Activated CD4-positive, alpha-beta T cell treated with anti-CD3 and anti-CD28 coated beads, Interleukin-2, amount 50 U/mL, for 24 hours (primary cell): ENCODE data around the gene MCC.

Source experiments
- DNase-seq, 2 donors: peaks; one replicate each; pipeline ENCODE4 v3.0.0-alpha.2; 2020; ENCODE audit warnings: low read depth in 1 of 2, low spot score in 1 of 2

The MCC gene

DNA sequence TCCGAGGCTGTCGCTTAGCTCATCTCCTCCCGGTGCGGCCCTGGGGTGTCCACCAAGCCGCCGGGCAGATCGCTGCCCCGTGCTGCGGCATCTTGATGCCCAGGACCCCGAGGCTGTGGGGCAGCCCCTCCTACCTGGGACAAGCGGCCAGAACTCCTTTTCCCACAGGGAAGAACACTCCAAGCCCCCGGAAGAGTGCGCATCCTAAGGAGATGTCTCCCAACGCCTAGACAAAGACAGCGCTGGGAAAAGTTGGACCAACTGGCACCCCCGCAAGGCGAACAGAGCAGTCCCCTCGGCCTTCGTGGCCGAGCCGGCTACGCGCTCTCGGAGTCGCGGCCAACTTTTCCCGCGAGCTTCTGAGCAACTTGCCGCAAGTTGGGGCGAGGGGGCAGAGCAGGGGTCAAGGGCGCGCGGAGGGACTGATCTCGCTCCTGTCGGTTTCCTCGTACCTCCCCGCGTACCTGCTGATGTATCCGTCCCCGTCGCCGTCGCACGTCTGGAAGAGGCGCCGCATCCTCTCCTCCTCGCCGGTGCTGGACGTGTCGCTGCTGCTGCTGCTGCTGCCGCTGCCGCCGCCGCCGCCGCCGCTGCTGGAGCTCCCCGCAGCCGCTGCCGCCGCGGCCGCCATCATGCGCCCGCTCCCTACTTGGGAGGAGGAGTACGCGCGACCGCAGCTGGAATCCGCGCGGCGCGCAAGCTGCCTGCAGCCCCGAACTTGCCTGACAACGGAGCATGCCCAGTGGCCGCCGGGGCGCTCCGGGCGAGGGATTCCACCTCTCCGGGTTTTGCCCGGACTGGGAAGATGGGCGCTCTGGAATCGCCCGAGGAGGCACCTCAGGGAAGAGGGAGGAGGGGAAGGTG, at the start of gene MCC:
MCC (minus strand) TSS at position 673 of the 864 bp plus-strand sequence.
- peak in 1 of 2 donors; percentile 7 for DNase-seq

DNA sequence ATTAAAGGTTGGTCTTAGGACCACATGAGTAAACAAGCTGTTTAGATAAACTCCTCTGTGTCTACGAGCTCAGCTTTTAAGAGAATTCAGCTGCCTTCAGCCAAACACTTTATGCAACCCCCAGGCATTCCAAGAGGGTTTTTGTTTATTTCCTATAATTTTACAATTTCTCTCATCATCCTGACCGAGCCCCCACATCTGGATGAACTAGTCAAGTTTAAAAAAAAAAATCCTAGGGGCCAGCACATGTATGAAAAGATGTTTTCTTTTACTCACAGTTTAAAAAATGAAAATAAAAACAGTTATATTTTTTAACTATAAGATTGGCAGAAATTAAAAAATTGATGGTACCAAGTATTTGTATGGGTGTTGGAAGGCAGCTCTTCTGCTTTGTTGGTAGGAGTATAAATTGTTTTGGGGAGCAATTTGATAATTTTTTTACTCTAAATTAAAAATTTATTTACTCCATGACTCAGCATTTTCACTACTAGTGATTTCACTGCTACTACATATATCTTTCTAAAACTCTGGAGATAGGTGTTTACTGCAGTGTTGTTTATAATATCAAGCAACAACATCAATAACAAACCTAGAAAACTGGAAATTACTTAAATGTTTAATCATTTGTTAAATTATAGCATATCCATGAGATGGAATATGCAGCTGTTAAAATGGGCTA, 43.4 kb upstream of the MCC start:
- no peak for DNase-seq

- no peak for DNase-seq
These were observed 39.5 kb upstream of the MCC start for GRCh38 chr5:113527746-113528145.

- no peak for DNase-seq
These were observed 38.2 kb upstream of the MCC start for GRCh38 chr5:113526421-113526820.

- no peak for DNase-seq
These were observed 36.7 kb upstream of the MCC start for GRCh38 chr5:113524927-113525326.

- no peak for DNase-seq
These were observed 34.9 kb upstream of the MCC start for GRCh38 chr5:113523168-113523567.

- DNase-seq = no peak
These were observed 32.6 kb upstream of the MCC start for GRCh38 chr5:113520899-113521298.

GRCh38 chr5:113520429-113520828, 32.2 kb upstream of the MCC start:
- DNase-seq = no peak

GRCh38 chr5:113519412-113519811, 31.2 kb upstream of the MCC start:
- no peak for DNase-seq

DNA sequence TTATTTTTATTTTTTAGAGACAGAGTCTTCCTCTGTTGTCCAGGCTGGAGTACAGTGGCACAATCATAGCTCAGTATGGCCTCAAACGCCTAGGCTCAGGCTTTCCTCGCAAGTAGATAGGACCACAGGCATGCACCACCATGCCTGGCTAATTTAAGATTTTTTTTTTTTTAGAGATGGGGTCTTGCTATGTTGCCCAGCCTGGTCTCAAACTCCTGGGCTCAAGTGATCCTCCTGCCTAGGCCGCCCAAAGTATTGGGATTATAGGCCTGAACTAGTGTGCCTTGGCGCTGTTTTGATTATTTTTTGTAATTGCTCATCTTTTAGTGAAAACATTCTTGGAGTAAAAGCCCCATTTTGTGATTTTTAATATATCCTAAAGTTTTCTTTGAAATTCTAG, 30.6 kb upstream of the MCC start:
- DNase-seq = no peak

- no peak for DNase-seq
These were observed 26.0 kb upstream of the MCC start for GRCh38 chr5:113514289-113514635.

- peak; percentile 79 to 86 for DNase-seq
These were observed 25.4 kb upstream of the MCC start, which contains the start of gene YTHDC2 for GRCh38 chr5:113513384-113514288. YTHDC2 (plus strand) TSS chr5:113513694; CDS start chr5:113513896, 202 bp downstream.

DNA sequence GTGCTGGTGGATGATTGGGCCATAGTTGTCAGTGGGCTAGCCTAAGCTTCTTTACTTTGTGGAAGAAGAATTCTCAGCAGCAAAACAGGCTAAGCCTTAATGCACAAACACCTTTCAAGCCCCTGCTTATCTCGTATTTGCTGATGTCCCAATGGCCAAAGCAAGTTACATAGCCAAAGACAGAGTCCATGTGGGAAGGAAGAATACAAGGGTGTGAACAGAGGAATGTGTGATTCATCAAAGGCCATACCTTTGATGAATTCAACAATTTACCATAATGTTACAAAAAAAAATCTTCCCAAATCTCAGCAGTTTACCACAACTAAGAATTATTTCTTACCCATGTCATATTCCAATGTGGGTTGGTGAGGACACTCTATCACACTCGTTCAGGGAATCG, 24.1 kb upstream of the MCC start:
- DNase-seq = no peak

DNA sequence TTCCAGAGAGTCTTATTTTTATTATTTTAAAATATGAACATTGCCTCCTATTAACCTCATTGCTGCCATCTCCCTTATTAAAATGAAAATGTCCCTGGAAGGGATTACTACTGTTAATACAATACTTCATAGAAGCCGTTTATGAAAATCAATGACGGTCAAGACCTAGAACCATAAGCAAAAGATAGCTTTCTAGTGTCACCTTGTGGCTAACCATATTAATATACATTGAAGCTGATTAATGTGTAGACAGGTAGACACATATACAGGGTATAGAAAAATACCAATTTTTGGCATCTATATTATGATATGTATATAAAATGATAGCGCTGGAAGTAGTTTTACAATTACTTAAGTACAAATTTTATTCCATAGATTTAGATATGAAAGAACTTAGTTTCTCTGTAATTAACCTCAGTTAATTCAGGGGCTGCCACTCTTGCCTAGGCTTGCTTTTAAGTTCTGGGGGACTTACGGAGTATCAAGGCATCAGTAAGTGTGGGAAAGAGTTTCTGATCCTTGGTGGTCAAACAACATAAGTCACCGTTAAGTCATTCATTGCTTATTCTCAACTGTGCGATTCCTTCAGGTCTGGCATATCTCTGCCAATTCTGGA, 22.7 kb upstream of the MCC start:
- DNase-seq = no peak

- no peak for DNase-seq
These were observed 20.5 kb upstream of the MCC start for GRCh38 chr5:113508756-113509155.

GRCh38 chr5:113507601-113508000, 19.3 kb upstream of the MCC start:
- no peak for DNase-seq

- DNase-seq = no peak
These were observed 16.9 kb upstream of the MCC start for GRCh38 chr5:113505181-113505580.

GRCh38 chr5:113503146-113503545, 14.9 kb upstream of the MCC start:
- no peak for DNase-seq

DNA sequence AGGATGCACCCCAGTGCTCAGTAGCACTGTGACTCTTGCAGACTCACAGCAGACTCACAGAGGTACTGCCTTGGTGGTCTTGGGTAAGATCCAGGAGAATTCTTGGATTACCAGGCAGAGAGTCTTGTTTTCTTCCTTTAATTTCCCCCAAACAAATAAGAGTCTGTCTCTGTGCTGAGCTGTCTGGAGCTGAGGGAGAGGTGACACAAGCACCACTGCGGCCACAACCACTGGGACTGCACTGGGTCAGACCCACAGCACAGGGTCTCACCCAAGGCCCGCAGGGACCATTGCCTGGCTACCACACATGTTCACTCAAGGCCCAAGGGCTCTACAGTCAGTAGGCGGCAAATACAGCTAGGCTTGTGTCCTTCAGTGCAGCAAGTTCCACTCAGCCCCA, 13.8 kb upstream of the MCC start:
- DNase-seq = no peak

DNA sequence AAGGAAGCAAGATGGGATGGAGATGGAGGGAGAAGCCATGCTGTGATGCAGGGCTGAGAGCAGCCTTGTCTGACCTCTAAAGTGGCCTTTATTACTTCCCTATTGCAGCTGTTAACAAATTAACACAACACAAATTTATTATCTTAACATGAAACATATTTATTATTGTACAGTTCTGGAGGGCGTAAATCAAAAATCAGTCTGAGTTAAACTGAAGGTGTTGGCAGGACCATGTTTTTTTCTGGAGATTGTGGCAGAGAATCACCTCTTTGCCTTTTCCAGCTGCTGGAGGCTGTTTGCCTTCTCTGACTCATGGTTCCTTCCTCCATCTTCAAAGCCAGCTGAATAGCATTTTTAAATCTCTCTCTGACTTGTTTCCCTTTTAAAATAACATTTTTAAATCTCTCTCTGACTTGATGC, 7.2 kb upstream of the MCC start:
- DNase-seq = no peak

- no peak for DNase-seq
These were observed 5.2 kb upstream of the MCC start for GRCh38 chr5:113493446-113493845.
